Lung (tissue), 12 donors: ENCODE measurements around the gene MSLN. TPM values are rescaled to one million over a fixed set of nuclear protein-coding genes. Genes with fewer than 3 reads are reported as not detected.
"Not testable (repeated sequence)": the region's sequence is repeated elsewhere in the genome, so short reads cannot be mapped to it uniquely, and the experiment has no call there.

Source experiments
- ATAC-seq: fragments of 200-7000 bp; cut with Tn5 transposase; one replicate; pipeline ENCODE4 v1.9.1; 2020; ENCODE audit warnings: moderate number of reproducible peaks; ENCODE audit not compliant: insufficient read depth, low FRiP score
- DNase-seq, 3 donors: peaks; one replicate each; pipeline ENCODE4 v3.0.0-alpha.2; 2013 to 2017
- H3K27ac ChIP-seq, 2 donors: one replicate each; pipeline ENCODE4 v1.5.1; 2013; ENCODE audit warnings: mild to moderate bottlenecking in 2 of 2, moderate library complexity in 2 of 2, control low read depth in 1 of 2, inconsistent platforms in 1 of 2, low read depth in 1 of 2, low read length in 1 of 2
- H3K27me3 ChIP-seq, 3 donors: one replicate each; pipeline ENCODE4 v1.5.1; 2013; ENCODE audit warnings: low read length in 2 of 3; ENCODE audit not compliant: control insufficient read depth in 3 of 3, insufficient read depth in 3 of 3
- H3K36me3 ChIP-seq, 4 donors: one replicate each; pipeline ENCODE4 v1.5.1; 2013; ENCODE audit warnings: low read length in 4 of 4, mild to moderate bottlenecking in 1 of 4, moderate library complexity in 1 of 4; ENCODE audit not compliant: control insufficient read depth in 4 of 4, insufficient read depth in 4 of 4
- H3K4me1 ChIP-seq, 5 donors: one replicate each; pipeline ENCODE4 v1.5.1; 2013; ENCODE audit warnings: low read length in 5 of 5, mild to moderate bottlenecking in 2 of 5, moderate library complexity in 1 of 5; ENCODE audit not compliant: control insufficient read depth in 5 of 5, insufficient read depth in 5 of 5
- H3K4me3 ChIP-seq: one replicate; pipeline ENCODE4 v1.5.1; 2013; ENCODE audit warnings: mild to moderate bottlenecking, control low read depth, moderate library complexity
- H3K9ac ChIP-seq, 2 donors: one replicate each; pipeline ENCODE4 v1.5.1; 2013; ENCODE audit warnings: low read length in 2 of 2, control low read depth in 1 of 2; ENCODE audit not compliant: insufficient read depth in 1 of 2
- H3K9me3 ChIP-seq, 4 donors: one replicate each; pipeline ENCODE4 v1.5.1; 2013; ENCODE audit warnings: low read length in 3 of 4, mild to moderate bottlenecking in 1 of 4, moderate library complexity in 1 of 4; ENCODE audit not compliant: control insufficient read depth in 4 of 4, insufficient read depth in 3 of 4
- CTCF ChIP-seq: IDR thresholded peaks from 2 replicates; pipeline ENCODE4 v1.5.1; 2012; ENCODE audit warnings: mild to moderate bottlenecking; ENCODE audit errors: control extremely low read depth, extremely low read depth
- WGBS, 2 donors: extraction: QIAGEN DNeasy Blood & Tissue Kit; methylation state at CpG; one replicate each; pipeline ENCODE4 v1.1.7; 2013; 5-methylcytosine and 5-hydroxymethylcytosine counted together
- polyA plus RNA-seq, 2 donors: library from polyadenylated mRNA; stranded (reverse); fragments of 200-250 nt; gene quantifications; one replicate each; pipeline ENCODE4 v1.2.1, GENCODE V29; 2013
- total RNA-seq, 2 donors: library from RNA; depleted of rRNA in 1 of 2; stranded (reverse); fragments of >200 nt in 1 of 2; gene quantifications; one replicate each; pipeline ENCODE4 v1.2.1, GENCODE V29; 2014 to 2021
- donor health status: control.
- donor health status: control.
- donor health status: Bipolar disorder and iron deficiency.
- donor health status: healthy.
- donor health status: DM: yes; HTN: yes; CAD: no.

The MSLN gene
- total and polyA plus RNA-seq, 4 donors, result 98.8 to 155 (median 120) TPM

GRCh38 chr16:774086-775001 is 13.8 kb downstream of the MSLN start:
- 78 to 87% methylated on average over 42 to 46 of the region's 46 CpGs for WGBS, 2 donors
- DNase-seq, result no peak
- Histone ChIP-seq H3K9ac (no peak overlapping the region), H3K4me1 (no peaks in the 10 kb centered on the region), H3K27ac (no peak overlapping the region), H3K4me3 (no peak overlapping the region), H3K9me3 (no peaks in the 10 kb centered on the region), H3K27me3 (no peaks in the 10 kb centered on the region), H3K36me3 (no peaks in the 10 kb centered on the region)
- no peak for ATAC-seq
- no peak for TF ChIP-seq CTCF

- WGBS, 2 donors, result 74 to 84% methylated on average over 36 of the region's 36 CpGs
- no peak overlapping the region for H3K27ac ChIP-seq
- H3K36me3 ChIP-seq, result no peaks in the 10 kb centered on the region
- no peak overlapping the region for H3K4me3 ChIP-seq
- DNase-seq, result no peak
- no peak for TF ChIP-seq CTCF
- no peak for ATAC-seq
- peaks cover 0 to 2% (median 0%) of the 10 kb centered on the region in 4 donors for H3K9me3 ChIP-seq
- H3K9ac ChIP-seq, result no peak overlapping the region
- H3K4me1 ChIP-seq, result no peaks in the 10 kb centered on the region
- H3K27me3 ChIP-seq, result peaks cover 0 to 2% (median 0%) of the 10 kb centered on the region in 3 donors
Measured at GRCh38 chr16:775236-775796, 14.8 kb downstream of the MSLN start.

- ATAC-seq, H3K9ac ChIP-seq, H3K27me3 ChIP-seq, H3K9me3 ChIP-seq, H3K36me3 ChIP-seq, H3K4me3 ChIP-seq, H3K4me1 ChIP-seq, H3K27ac ChIP-seq, DNase-seq: not testable (repeated sequence)
- 91 to 94% methylated on average over 10 of the region's 10 CpGs for WGBS, 2 donors
Measured at GRCh38 chr16:776298-776697, 15.8 kb downstream of the MSLN start.

- Histone ChIP-seq H3K9ac (no peak overlapping the region), H3K4me1 (no peaks in the 10 kb centered on the region), H3K27ac (no peak overlapping the region), H3K36me3 (no peaks in the 10 kb centered on the region), H3K4me3 (no peak overlapping the region), H3K9me3 (peaks cover 0 to 2% (median 0%) of the 10 kb centered on the region in 4 donors), H3K27me3 (peaks cover 0 to 5% (median 0%) of the 10 kb centered on the region in 3 donors)
- no peak for ATAC-seq
- WGBS, 2 donors, result 91 to 93% methylated on average over 9 of the region's 9 CpGs
- DNase-seq, result no peak
- no peak for TF ChIP-seq CTCF
Measured at GRCh38 chr16:776824-777223, 16.3 kb downstream of the MSLN start.
